Measurements from ENCODE around the gene SGMS1.
"Not testable (repeated sequence)": the region's sequence is repeated elsewhere in the genome, so short reads cannot be mapped to it uniquely, and the experiment has no call there.

DNA sequence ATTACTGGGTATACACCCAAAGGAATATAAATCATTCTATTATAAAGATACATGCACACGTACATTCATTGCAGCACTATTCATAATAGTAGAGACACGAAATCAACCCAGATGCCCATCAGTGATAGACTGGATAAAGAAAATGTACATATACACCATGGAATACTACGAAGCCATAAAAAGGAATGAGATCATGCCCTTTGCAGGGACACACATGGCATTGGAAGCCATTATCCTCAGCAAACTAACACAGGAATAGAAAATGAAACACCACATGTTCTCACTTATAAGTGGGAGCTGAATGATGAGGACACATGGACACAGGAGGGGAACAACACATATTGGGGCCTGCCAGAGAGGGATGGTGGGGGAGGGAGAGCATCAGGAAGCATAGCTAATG, 74.6 kb downstream of the SGMS1 start:
- TF ChIP-seq, protein P1, sequence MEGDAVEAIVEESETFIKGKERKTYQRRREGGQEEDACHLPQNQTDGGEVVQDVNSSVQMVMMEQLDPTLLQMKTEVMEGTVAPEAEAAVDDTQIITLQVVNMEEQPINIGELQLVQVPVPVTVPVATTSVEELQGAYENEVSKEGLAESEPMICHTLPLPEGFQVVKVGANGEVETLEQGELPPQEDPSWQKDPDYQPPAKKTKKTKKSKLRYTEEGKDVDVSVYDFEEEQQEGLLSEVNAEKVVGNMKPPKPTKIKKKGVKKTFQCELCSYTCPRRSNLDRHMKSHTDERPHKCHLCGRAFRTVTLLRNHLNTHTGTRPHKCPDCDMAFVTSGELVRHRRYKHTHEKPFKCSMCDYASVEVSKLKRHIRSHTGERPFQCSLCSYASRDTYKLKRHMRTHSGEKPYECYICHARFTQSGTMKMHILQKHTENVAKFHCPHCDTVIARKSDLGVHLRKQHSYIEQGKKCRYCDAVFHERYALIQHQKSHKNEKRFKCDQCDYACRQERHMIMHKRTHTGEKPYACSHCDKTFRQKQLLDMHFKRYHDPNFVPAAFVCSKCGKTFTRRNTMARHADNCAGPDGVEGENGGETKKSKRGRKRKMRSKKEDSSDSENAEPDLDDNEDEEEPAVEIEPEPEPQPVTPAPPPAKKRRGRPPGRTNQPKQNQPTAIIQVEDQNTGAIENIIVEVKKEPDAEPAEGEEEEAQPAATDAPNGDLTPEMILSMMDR (IDR thresholded peaks at IDR 0.05) = not testable (repeated sequence)
- TF ChIP-seq POLR2A (IDR thresholded peaks at IDR 0.05) = not testable (repeated sequence)
